ENCODE data around the gene ZC3H4.

DNA sequence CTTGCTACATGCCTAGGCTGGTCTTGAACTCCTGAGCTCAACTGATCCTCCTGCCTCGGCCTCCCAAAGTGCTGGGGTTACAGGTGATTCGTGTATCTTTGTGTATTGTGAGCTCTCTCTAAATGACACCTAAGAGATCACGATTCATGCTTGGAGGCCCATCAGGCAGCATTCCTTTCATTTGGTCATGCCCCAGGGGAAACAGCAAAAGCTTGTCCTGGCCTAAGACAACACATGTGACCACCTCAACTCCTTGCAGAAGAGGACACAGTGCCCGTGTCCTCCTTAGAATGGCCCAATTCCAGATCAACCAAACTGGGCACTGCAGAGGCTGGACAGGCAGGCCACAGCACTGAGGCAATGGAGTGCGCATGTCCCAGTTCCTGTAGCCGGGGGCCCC, 32.5 kb downstream of the ZC3H4 start:
- no peak for TF ChIP-seq EZH2 (IDR thresholded peaks at IDR 0.05; ENCODE audit: borderline replicate concordance, low read length)
- TF ChIP-seq, protein P1, sequence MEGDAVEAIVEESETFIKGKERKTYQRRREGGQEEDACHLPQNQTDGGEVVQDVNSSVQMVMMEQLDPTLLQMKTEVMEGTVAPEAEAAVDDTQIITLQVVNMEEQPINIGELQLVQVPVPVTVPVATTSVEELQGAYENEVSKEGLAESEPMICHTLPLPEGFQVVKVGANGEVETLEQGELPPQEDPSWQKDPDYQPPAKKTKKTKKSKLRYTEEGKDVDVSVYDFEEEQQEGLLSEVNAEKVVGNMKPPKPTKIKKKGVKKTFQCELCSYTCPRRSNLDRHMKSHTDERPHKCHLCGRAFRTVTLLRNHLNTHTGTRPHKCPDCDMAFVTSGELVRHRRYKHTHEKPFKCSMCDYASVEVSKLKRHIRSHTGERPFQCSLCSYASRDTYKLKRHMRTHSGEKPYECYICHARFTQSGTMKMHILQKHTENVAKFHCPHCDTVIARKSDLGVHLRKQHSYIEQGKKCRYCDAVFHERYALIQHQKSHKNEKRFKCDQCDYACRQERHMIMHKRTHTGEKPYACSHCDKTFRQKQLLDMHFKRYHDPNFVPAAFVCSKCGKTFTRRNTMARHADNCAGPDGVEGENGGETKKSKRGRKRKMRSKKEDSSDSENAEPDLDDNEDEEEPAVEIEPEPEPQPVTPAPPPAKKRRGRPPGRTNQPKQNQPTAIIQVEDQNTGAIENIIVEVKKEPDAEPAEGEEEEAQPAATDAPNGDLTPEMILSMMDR (IDR thresholded peaks at IDR 0.05; ENCODE audit: low read length): no peak
